ENCODE measurements around the gene BSG.

BSG gene

GRCh38 chr19:572743-573518 lies 535 bp downstream of the BSG start:
- Histone ChIP-seq H3K9me3 (ENCODE audit: control insufficient read depth in 2 of 2, low read length in 2 of 2) (no peaks in the 10 kb centered on the region), H3K27ac (ENCODE audit: low read depth in 2 of 2, low read length in 2 of 2) (peak overlapping the region; percentile 88 to 92), H3K9ac (ENCODE audit: low read depth in 1 of 2, low read length in 2 of 2) (peak overlapping the region; percentile 93 to 96), H3K4me1 (ENCODE audit: control insufficient read depth in 2 of 2, insufficient read depth in 2 of 2, low read length in 2 of 2) (peaks cover 29% of the 10 kb centered on the region in 2 donors), H3K36me3 (ENCODE audit: control insufficient read depth in 2 of 2, insufficient read depth in 2 of 2, low read length in 2 of 2) (peaks cover 2 to 9% of the 10 kb centered on the region in 2 donors), H3K4me3 (ENCODE audit: low read length in 2 of 2) (peak overlapping the region; percentile 86 to 91), H3K27me3 (ENCODE audit: control insufficient read depth in 2 of 2, insufficient read depth in 2 of 2, low read length in 2 of 2) (no peaks in the 10 kb centered on the region)

- Histone ChIP-seq H3K27me3 (ENCODE audit: control insufficient read depth in 2 of 2, insufficient read depth in 2 of 2, low read length in 2 of 2) (no peaks in the 10 kb centered on the region), H3K9ac (ENCODE audit: low read depth in 1 of 2, low read length in 2 of 2) (peak overlapping the region; percentile 93 to 96), H3K36me3 (ENCODE audit: control insufficient read depth in 2 of 2, insufficient read depth in 2 of 2, low read length in 2 of 2) (peaks cover 2 to 9% of the 10 kb centered on the region in 2 donors), H3K27ac (ENCODE audit: low read depth in 2 of 2, low read length in 2 of 2) (peak overlapping the region; percentile 88 to 92), H3K9me3 (ENCODE audit: control insufficient read depth in 2 of 2, low read length in 2 of 2) (no peaks in the 10 kb centered on the region), H3K4me1 (ENCODE audit: control insufficient read depth in 2 of 2, insufficient read depth in 2 of 2, low read length in 2 of 2) (peaks cover 29% of the 10 kb centered on the region in 2 donors), H3K4me3 (ENCODE audit: low read length in 2 of 2) (peak overlapping the region; percentile 86 to 91)
Measured at GRCh38 chr19:573519-573825, 1.1 kb downstream of the BSG start.

GRCh38 chr19:574658-575526 lies 2.5 kb downstream of the BSG start:
- Histone ChIP-seq H3K27ac (ENCODE audit: low read depth in 2 of 2, low read length in 2 of 2) (peak overlapping the region in 1 of 2 donors; percentile 23), H3K4me3 (ENCODE audit: low read length in 2 of 2) (peak overlapping the region; percentile 43 to 71), H3K27me3 (ENCODE audit: control insufficient read depth in 2 of 2, insufficient read depth in 2 of 2, low read length in 2 of 2) (no peaks in the 10 kb centered on the region), H3K4me1 (ENCODE audit: control insufficient read depth in 2 of 2, insufficient read depth in 2 of 2, low read length in 2 of 2) (peaks cover 29% of the 10 kb centered on the region in 2 donors), H3K36me3 (ENCODE audit: control insufficient read depth in 2 of 2, insufficient read depth in 2 of 2, low read length in 2 of 2) (peaks cover 7 to 9% of the 10 kb centered on the region in 2 donors), H3K9ac (ENCODE audit: low read depth in 1 of 2, low read length in 2 of 2) (peak overlapping the region; percentile 5 to 32), H3K9me3 (ENCODE audit: control insufficient read depth in 2 of 2, low read length in 2 of 2) (no peaks in the 10 kb centered on the region)

GRCh38 chr19:575527-576506 lies 3.4 kb downstream of the BSG start:
- Histone ChIP-seq H3K4me1 (ENCODE audit: control insufficient read depth in 2 of 2, insufficient read depth in 2 of 2, low read length in 2 of 2) (peaks cover 29% of the 10 kb centered on the region in 2 donors), H3K27ac (ENCODE audit: low read depth in 2 of 2, low read length in 2 of 2) (peak overlapping the region in 1 of 2 donors; percentile 32), H3K9me3 (ENCODE audit: control insufficient read depth in 2 of 2, low read length in 2 of 2) (no peaks in the 10 kb centered on the region), H3K27me3 (ENCODE audit: control insufficient read depth in 2 of 2, insufficient read depth in 2 of 2, low read length in 2 of 2) (no peaks in the 10 kb centered on the region), H3K36me3 (ENCODE audit: control insufficient read depth in 2 of 2, insufficient read depth in 2 of 2, low read length in 2 of 2) (peaks cover 15 to 16% of the 10 kb centered on the region in 2 donors), H3K4me3 (ENCODE audit: low read length in 2 of 2) (peak overlapping the region; percentile 43 to 71), H3K9ac (ENCODE audit: low read depth in 1 of 2, low read length in 2 of 2) (no peak overlapping the region)

DNA sequence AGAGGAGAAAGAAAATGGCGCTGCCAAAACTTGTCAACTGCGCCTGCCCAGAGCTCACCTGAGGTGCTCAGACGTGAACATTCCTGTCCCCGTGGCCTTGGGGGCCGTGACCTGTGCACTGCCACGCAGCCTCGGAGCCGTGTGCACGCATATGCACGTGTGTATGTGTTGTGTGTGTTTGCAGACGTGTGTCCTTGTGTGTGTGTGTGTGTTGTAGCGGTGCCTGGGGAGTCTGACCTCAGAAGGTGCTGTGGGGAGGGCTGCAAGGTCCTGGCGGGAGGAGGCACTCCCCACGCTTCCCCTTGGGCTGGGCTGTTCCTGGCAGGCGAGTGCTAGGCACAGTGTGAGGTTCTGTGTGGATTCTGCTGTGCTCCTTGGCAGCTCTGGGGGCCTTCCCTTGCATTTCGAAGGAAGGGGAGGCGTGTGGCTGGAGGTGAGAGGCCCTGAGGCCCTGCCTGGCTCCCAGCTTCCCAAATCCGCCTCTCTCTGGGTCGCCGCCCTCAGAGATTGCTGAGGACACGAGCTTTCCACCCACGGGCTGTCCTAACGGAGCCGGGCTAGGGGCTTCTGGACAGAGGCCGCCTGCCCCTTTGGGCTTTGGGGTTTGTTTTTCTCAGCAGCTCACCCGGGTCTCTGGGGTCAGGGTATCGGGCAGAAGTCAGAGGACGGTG lies 4.5 kb downstream of the BSG start:
- H3K27ac ChIP-seq (ENCODE audit: low read depth in 2 of 2, low read length in 2 of 2), result no peak overlapping the region
- no peaks in the 10 kb centered on the region for H3K9me3 ChIP-seq (ENCODE audit: control insufficient read depth in 2 of 2, low read length in 2 of 2)
- H3K36me3 ChIP-seq (ENCODE audit: control insufficient read depth in 2 of 2, insufficient read depth in 2 of 2, low read length in 2 of 2), result peaks cover 23% of the 10 kb centered on the region in 2 donors
- no peak overlapping the region for H3K4me3 ChIP-seq (ENCODE audit: low read length in 2 of 2)
- peaks cover 19 to 22% of the 10 kb centered on the region in 2 donors for H3K4me1 ChIP-seq (ENCODE audit: control insufficient read depth in 2 of 2, insufficient read depth in 2 of 2, low read length in 2 of 2)
- no peak overlapping the region for H3K9ac ChIP-seq (ENCODE audit: low read depth in 1 of 2, low read length in 2 of 2)
- no peaks in the 10 kb centered on the region for H3K27me3 ChIP-seq (ENCODE audit: control insufficient read depth in 2 of 2, insufficient read depth in 2 of 2, low read length in 2 of 2)

DNA sequence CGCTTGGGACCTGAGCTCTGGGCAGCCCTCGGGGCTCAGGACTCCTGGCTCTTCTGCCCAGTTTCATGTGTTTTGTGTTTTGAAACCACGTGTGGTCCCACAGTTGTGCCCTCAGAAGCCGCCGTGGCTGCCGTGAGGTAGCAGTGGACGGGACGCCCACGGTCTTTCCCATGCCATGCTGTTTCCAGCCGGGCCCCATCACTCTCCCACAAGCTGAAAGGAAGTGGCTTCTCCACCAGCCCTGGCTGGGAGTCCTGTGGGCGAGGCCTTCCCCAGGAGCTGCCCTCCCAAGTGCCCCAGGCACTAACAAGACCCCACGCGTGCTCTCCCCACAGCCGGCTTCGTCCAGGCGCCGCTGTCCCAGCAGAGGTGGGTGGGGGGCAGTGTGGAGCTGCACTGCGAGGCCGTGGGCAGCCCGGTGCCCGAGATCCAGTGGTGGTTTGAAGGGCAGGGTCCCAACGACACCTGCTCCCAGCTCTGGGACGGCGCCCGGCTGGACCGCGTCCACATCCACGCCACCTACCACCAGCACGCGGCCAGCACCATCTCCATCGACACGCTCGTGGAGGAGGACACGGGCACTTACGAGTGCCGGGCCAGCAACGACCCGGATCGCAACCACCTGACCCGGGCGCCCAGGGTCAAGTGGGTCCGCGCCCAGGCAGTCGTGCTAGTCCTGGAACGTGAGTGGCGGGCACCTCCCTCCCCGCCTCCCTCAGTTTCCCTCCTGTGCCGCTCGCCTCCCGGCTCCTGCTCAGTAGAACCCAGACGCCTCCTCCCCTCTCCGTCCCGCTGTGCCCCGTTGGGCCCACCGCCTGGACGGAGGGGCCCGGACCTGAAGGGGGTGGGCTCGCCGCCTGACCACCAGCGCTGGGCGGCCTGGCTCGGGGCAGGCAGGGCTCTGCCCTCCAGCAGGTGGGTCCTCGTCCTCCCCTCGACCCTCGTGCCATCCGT lies 5.3 kb downstream of the BSG start:
- Histone ChIP-seq H3K4me1 (ENCODE audit: control insufficient read depth in 2 of 2, insufficient read depth in 2 of 2, low read length in 2 of 2) (peaks cover 19 to 22% of the 10 kb centered on the region in 2 donors), H3K9me3 (ENCODE audit: control insufficient read depth in 2 of 2, low read length in 2 of 2) (no peaks in the 10 kb centered on the region), H3K27me3 (ENCODE audit: control insufficient read depth in 2 of 2, insufficient read depth in 2 of 2, low read length in 2 of 2) (no peaks in the 10 kb centered on the region), H3K27ac (ENCODE audit: low read depth in 2 of 2, low read length in 2 of 2) (no peak overlapping the region), H3K36me3 (ENCODE audit: control insufficient read depth in 2 of 2, insufficient read depth in 2 of 2, low read length in 2 of 2) (peaks cover 23 to 26% of the 10 kb centered on the region in 2 donors), H3K4me3 (ENCODE audit: low read length in 2 of 2) (no peak overlapping the region), H3K9ac (ENCODE audit: low read depth in 1 of 2, low read length in 2 of 2) (no peak overlapping the region)

DNA sequence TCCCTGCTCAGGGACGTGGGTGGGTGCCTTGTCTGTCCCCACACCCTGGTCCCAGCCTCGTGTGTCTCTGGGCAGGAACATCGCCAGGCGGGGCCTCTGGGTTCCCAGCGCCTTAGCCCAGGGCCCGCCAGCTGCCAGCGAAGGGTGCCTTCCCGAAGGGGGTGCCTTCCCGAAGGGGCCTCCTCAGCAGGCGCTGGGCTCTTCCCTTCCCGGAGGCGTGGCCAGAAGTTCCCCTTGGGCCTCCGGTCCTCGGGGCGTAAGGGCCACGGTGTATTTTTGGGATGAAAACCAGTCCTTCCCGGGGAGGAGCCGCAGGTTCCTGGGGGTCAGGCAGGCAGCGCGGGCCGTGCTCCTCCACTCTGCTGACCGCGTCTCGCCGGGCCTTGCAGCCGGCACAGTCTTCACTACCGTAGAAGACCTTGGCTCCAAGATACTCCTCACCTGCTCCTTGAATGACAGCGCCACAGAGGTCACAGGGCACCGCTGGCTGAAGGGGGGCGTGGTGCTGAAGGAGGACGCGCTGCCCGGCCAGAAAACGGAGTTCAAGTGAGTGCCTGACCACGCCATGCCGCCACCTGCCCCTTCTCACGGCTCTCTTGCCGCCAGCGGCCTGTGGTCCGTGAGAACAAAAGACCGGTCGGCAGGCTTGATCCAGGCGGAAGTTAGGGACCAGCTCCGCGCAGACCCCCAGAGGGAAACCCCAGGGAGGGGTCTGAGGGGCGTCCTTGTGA lies 6.9 kb downstream of the BSG start:
- no peak overlapping the region for H3K27ac ChIP-seq (ENCODE audit: low read depth in 2 of 2, low read length in 2 of 2)
- H3K9me3 ChIP-seq (ENCODE audit: control insufficient read depth in 2 of 2, low read length in 2 of 2), result no peaks in the 10 kb centered on the region
- H3K4me3 ChIP-seq (ENCODE audit: low read length in 2 of 2), result no peak overlapping the region
- peaks cover 25 to 31% of the 10 kb centered on the region in 2 donors for H3K36me3 ChIP-seq (ENCODE audit: control insufficient read depth in 2 of 2, insufficient read depth in 2 of 2, low read length in 2 of 2)
- H3K4me1 ChIP-seq (ENCODE audit: control insufficient read depth in 2 of 2, insufficient read depth in 2 of 2, low read length in 2 of 2), result peaks cover 15% of the 10 kb centered on the region in 2 donors
- no peak overlapping the region for H3K9ac ChIP-seq (ENCODE audit: low read depth in 1 of 2, low read length in 2 of 2)
- no peaks in the 10 kb centered on the region for H3K27me3 ChIP-seq (ENCODE audit: control insufficient read depth in 2 of 2, insufficient read depth in 2 of 2, low read length in 2 of 2)

- H3K9ac ChIP-seq (ENCODE audit: low read depth in 1 of 2, low read length in 2 of 2), result no peak overlapping the region
- H3K4me1 ChIP-seq (ENCODE audit: control insufficient read depth in 2 of 2, insufficient read depth in 2 of 2, low read length in 2 of 2), result peaks cover 10 to 13% of the 10 kb centered on the region in 2 donors
- peaks cover 25 to 31% of the 10 kb centered on the region in 2 donors for H3K36me3 ChIP-seq (ENCODE audit: control insufficient read depth in 2 of 2, insufficient read depth in 2 of 2, low read length in 2 of 2)
- H3K27me3 ChIP-seq (ENCODE audit: control insufficient read depth in 2 of 2, insufficient read depth in 2 of 2, low read length in 2 of 2), result no peaks in the 10 kb centered on the region
- no peaks in the 10 kb centered on the region for H3K9me3 ChIP-seq (ENCODE audit: control insufficient read depth in 2 of 2, low read length in 2 of 2)
- no peak overlapping the region for H3K4me3 ChIP-seq (ENCODE audit: low read length in 2 of 2)
- H3K27ac ChIP-seq (ENCODE audit: low read depth in 2 of 2, low read length in 2 of 2), result no peak overlapping the region
Measured at GRCh38 chr19:579842-580155, 7.4 kb downstream of the BSG start.

Data from mucosa of rectum (tissue), 2 donors.